NB4 (cell line): ENCODE measurements around the gene NFIX.
"Not testable (repeated sequence)": the region's sequence is repeated elsewhere in the genome, so short reads cannot be mapped to it uniquely, and the experiment has no call there.

Source experiments
- CTCF ChIP-seq: IDR thresholded peaks from one replicate; pipeline ENCODE4 v1.5.1; 2012; ENCODE audit warnings: low read depth, low read length
- MAX ChIP-seq: IDR thresholded peaks from 2 replicates; pipeline ENCODE4 v1.6.1; 2011; ENCODE audit warnings: low read depth, low read length
- POLR2A ChIP-seq: IDR thresholded peaks from 2 replicates; pipeline ENCODE4 v1.6.1; 2011; ENCODE audit warnings: mild to moderate bottlenecking; ENCODE audit not compliant: insufficient read length; ENCODE audit errors: extremely low read depth

- not testable (repeated sequence) for TF ChIP-seq CTCF, POLR2A, MAX
Observed at GRCh38 chr19:12952050-12952449, 43.2 kb upstream of the NFIX start.
